Measurements from ENCODE around the gene CST6. TPM values are rescaled to one million over a fixed set of nuclear protein-coding genes. Genes with fewer than 3 reads are reported as not detected.

CST6 gene
- total RNA-seq, 2 donors from 2014 or later: 0.36 to 6.5 TPM

GRCh38 chr11:66026017-66026529 is 14.3 kb downstream of the CST6 start, which contains the start of gene CATSPER1:
Gene CATSPER1 (minus strand): TSS chr11:66026479. CDS start chr11:66026379, 100 bp downstream.
- H3K27me3 ChIP-seq (replicated peaks; ENCODE audit: insufficient read depth): no peaks in the 10 kb centered on the region
- H3K9me3 ChIP-seq: no peaks in the 10 kb centered on the region
- no peak for DNase-seq (ENCODE audit: low spot score)
- H3K27ac ChIP-seq: no peak within 1 kb of the TSS
- intact Hi-C loops (cut with DNase I): no loop called here
- no peaks in the 10 kb centered on the region for H3K36me3 ChIP-seq
- no peaks in the 10 kb centered on the region for H3K4me1 ChIP-seq (replicated peaks)
- TF ChIP-seq CTCF (IDR thresholded peaks at IDR 0.05): no peak
- no peak for TF ChIP-seq POLR2A (IDR thresholded peaks at IDR 0.05)
- TF ChIP-seq POLR2AphosphoS5 (IDR thresholded peaks at IDR 0.05): no peak
- WGBS: 93% methylated on average over 18 of the region's 18 CpGs
- no peak within 1 kb of the TSS for H3K4me3 ChIP-seq

GRCh38 chr11:66032957-66033735 is 21.3 kb downstream of the CST6 start:
- Histone ChIP-seq H3K27me3 (replicated peaks; ENCODE audit: insufficient read depth) (no peaks in the 10 kb centered on the region), H3K36me3 (no peaks in the 10 kb centered on the region), H3K4me1 (replicated peaks) (no peaks in the 10 kb centered on the region), H3K27ac (no peak overlapping the region), H3K9me3 (no peaks in the 10 kb centered on the region), H3K4me3 (no peak overlapping the region)
- intact Hi-C loops (cut with DNase I): no loop called here
- DNase-seq (ENCODE audit: low spot score): no peak
- TF ChIP-seq POLR2A (IDR thresholded peaks at IDR 0.05) (no peak), CTCF (IDR thresholded peaks at IDR 0.05) (no peak), POLR2AphosphoS5 (IDR thresholded peaks at IDR 0.05) (no peak)
- 84% methylated on average over 8 of the region's 8 CpGs for WGBS

GRCh38 chr11:66035653-66036333 is 24.0 kb downstream of the CST6 start:
- intact Hi-C loops (cut with DNase I): no loop called here
- no peak for DNase-seq (ENCODE audit: low spot score)
- H3K9me3 ChIP-seq: no peaks in the 10 kb centered on the region
- no peak overlapping the region for H3K4me3 ChIP-seq
- H3K36me3 ChIP-seq: no peaks in the 10 kb centered on the region
- TF ChIP-seq CTCF (IDR thresholded peaks at IDR 0.05) (no peak), POLR2A (IDR thresholded peaks at IDR 0.05) (no peak), POLR2AphosphoS5 (IDR thresholded peaks at IDR 0.05) (no peak)
- H3K27ac ChIP-seq: no peak overlapping the region
- H3K4me1 ChIP-seq (replicated peaks): no peaks in the 10 kb centered on the region
- H3K27me3 ChIP-seq (replicated peaks; ENCODE audit: insufficient read depth): no peaks in the 10 kb centered on the region
- WGBS: 57% methylated on average over 9 of the region's 9 CpGs

GRCh38 chr11:66036334-66036710 is 24.5 kb downstream of the CST6 start:
- intact Hi-C loops (cut with DNase I): no loop called here
- 47% methylated on average over 5 of the region's 5 CpGs for WGBS
- DNase-seq (ENCODE audit: low spot score): no peak
- H3K9me3 ChIP-seq: no peaks in the 10 kb centered on the region
- no peaks in the 10 kb centered on the region for H3K27me3 ChIP-seq (replicated peaks; ENCODE audit: insufficient read depth)
- H3K4me1 ChIP-seq (replicated peaks): no peaks in the 10 kb centered on the region
- H3K27ac ChIP-seq: no peak overlapping the region
- TF ChIP-seq POLR2AphosphoS5 (IDR thresholded peaks at IDR 0.05) (no peak), POLR2A (IDR thresholded peaks at IDR 0.05) (no peak), CTCF (IDR thresholded peaks at IDR 0.05) (no peak)
- H3K36me3 ChIP-seq: no peaks in the 10 kb centered on the region
- no peak overlapping the region for H3K4me3 ChIP-seq

All from prostate gland (tissue), 2 donors.